Lung microvascular endothelial cell (primary cell): ENCODE measurements around the gene MEPCE. TPM values are rescaled to one million over a fixed set of nuclear protein-coding genes. Genes with fewer than 3 reads are reported as not detected.
"Not testable (repeated sequence)": the region's sequence is repeated elsewhere in the genome, so short reads cannot be mapped to it uniquely, and the experiment has no call there.

ENCODE experiments used
- DNase-seq, 2 donors: peaks; one replicate each; pipeline versions ENCODE4 v3.0.0 to v3.0.0-alpha.2; 2010; ENCODE audit warnings: low read depth in 2 of 2
- total RNA-seq: library from RNA; depleted of rRNA; stranded (reverse); fragments of >200 nt; gene quantifications from 2 replicates; pipeline ENCODE4 v1.2.1, GENCODE V29; 2014

MEPCE gene
- total RNA-seq, 1 donor from 2014 or later: 40.5 TPM

GRCh38 chr7:100433592-100434296 is 4.1 kb downstream of the MEPCE start:
- no peak for DNase-seq

GRCh38 chr7:100434297-100435144 is 4.9 kb downstream of the MEPCE start:
- no peak for DNase-seq

- peak; percentile 29 to 49 for DNase-seq
Measured at GRCh38 chr7:100435401-100436304, 6.0 kb downstream of the MEPCE start.

GRCh38 chr7:100437150-100438100 is 7.8 kb downstream of the MEPCE start:
- no peak for DNase-seq

GRCh38 chr7:100438172-100438571 is 8.5 kb downstream of the MEPCE start:
- no peak for DNase-seq

GRCh38 chr7:100438731-100439130 is 9.1 kb downstream of the MEPCE start:
- not testable (repeated sequence) for DNase-seq

GRCh38 chr7:100439244-100439643 is 9.6 kb downstream of the MEPCE start:
- not testable (repeated sequence) for DNase-seq

GRCh38 chr7:100441641-100442535 is 12.3 kb downstream of the MEPCE start:
- DNase-seq: no peak

- no peak for DNase-seq
Measured at GRCh38 chr7:100443096-100443840, 13.6 kb downstream of the MEPCE start.

- peak; percentile 97 to 99 for DNase-seq
Measured at GRCh38 chr7:100444311-100445278, 15.0 kb downstream of the MEPCE start.

GRCh38 chr7:100446040-100446439 is 16.4 kb downstream of the MEPCE start:
- DNase-seq: peak in 1 of 2 donors; percentile 52

GRCh38 chr7:100447363-100447762 is 17.7 kb downstream of the MEPCE start:
- not testable (repeated sequence) for DNase-seq

- peak in 1 of 2 donors; percentile 47 for DNase-seq
Measured at GRCh38 chr7:100449190-100449795, 19.7 kb downstream of the MEPCE start.

- no peak for DNase-seq
Measured at GRCh38 chr7:100452513-100452912, 22.9 kb downstream of the MEPCE start.

- DNase-seq: not testable (repeated sequence)
Measured at GRCh38 chr7:100453854-100454253, 24.2 kb downstream of the MEPCE start.

GRCh38 chr7:100455206-100455605 is 25.6 kb downstream of the MEPCE start:
- DNase-seq: no peak

GRCh38 chr7:100456562-100456961 is 26.9 kb downstream of the MEPCE start:
- DNase-seq: no peak
